Choroid plexus epithelial cell (primary cell): ENCODE results near the gene CDK19.

Experiments
- DNase-seq: peaks from one replicate; pipeline ENCODE4 v3.0.0-alpha.2; 2010; ENCODE audit warnings: low read depth
- H3K4me3 ChIP-seq: 2 replicates; pipeline ENCODE4 v1.5.1; 2011; ENCODE audit warnings: low read depth, mild to moderate bottlenecking, control low read depth, low read length, moderate library complexity
- TF ChIP-seq, protein P1 (sequence below): conservative IDR thresholded peaks from 2 replicates; pipeline ENCODE4 v1.5.1; 2011; ENCODE audit warnings: low read depth, mild to moderate bottlenecking, control low read depth, inconsistent platforms, low read length, moderate library complexity

The CDK19 gene

DNA sequence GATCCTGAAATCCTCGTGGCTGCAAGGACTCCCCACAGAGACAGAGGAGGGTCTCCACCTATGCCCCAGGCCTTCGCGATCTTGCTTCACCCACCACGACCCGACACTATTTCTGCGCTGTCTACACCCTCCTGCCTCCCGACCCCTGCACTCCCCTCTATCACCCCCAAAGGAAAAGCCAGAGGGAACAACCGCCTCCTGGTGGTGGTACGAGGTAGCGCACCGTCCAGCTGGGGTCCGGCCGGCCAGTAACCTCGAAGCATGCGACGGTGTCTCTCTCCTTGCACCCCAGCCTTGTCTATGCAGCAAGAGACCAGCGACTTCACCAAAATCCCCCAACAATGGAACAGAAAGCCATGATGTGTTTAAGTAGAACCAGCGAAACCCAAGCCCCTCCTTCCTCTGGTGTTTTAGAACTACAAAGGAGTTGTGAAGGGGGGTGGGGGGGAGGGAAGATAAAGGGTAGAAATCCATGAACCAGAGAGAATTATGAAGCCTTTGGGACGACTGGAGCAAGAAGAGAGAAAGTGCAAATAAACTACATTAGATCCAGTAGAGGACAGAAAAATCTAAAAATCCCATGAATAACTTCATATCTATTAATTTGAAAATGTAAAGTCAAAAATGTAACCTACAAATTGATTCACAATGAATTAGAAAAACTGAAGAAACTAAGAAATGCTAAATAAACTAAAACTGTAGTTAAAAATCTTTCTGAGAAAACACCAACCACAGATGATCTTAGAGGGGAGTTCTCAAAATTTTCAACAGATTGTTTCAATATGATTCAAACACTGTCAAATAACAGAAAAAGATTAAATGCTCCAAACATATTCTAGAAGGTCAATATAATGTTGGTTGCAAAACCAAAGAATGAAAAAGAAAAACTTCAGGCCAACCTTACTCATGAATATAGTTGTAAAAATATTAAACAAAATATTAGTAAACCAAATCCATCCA is 168.0 kb downstream of the CDK19 start:
- TF ChIP-seq, protein P1, sequence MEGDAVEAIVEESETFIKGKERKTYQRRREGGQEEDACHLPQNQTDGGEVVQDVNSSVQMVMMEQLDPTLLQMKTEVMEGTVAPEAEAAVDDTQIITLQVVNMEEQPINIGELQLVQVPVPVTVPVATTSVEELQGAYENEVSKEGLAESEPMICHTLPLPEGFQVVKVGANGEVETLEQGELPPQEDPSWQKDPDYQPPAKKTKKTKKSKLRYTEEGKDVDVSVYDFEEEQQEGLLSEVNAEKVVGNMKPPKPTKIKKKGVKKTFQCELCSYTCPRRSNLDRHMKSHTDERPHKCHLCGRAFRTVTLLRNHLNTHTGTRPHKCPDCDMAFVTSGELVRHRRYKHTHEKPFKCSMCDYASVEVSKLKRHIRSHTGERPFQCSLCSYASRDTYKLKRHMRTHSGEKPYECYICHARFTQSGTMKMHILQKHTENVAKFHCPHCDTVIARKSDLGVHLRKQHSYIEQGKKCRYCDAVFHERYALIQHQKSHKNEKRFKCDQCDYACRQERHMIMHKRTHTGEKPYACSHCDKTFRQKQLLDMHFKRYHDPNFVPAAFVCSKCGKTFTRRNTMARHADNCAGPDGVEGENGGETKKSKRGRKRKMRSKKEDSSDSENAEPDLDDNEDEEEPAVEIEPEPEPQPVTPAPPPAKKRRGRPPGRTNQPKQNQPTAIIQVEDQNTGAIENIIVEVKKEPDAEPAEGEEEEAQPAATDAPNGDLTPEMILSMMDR, result peak; percentile 57
- H3K4me3 ChIP-seq, result no peak overlapping the region
- no peak for DNase-seq

DNA sequence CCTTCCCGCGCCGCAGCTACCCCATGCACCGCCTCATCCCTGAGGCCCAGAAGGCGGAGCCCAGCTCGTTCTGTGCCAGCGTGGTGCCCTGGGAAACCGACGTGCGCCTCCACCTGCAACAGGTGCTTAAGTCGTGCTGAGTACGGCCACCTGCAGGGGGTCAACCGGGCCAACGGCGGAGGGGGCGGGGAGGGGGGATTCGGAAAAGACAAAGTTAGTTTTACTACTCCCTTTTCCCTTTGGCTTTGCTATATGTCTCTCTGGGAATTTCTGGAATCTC is 168.9 kb downstream of the CDK19 start:
- H3K4me3 ChIP-seq, result no peak overlapping the region
- TF ChIP-seq, protein P1, result no peak
- DNase-seq, result no peak

DNA sequence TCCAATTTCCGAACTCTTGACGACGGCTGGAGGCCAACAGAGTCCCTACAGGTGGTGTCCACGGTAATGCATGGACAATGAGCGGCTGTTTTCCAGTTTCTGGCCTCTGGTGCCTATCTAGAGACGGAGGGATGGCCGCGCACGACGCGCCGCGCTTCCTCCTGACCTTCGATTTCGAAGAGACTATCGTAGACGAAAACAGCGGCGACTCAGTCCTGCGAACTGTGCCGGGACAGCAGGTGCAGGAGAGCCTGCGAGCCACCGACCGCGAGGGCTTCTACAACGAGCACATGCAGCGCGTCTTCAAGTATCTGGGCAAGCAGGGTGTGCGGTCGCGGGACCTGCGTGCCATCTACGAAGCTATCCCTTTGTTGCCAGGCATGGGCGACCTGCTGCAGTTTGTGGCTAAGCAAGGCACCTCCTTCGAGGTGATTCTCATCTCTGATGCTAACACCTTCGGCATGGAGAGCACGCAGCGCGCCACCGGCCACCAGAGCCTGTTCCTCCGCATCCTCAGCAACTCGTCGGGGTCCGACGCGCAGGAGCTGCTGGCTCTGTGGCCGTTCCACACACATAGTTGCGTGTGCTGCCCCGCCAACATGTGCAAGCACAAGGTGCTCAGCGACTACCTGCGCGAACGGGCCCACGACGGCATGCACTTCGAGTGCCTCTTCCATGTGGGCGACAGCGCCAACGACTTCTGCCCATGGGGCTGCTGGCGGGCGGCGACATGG is 169.4 kb downstream of the CDK19 start:
- H3K4me3 ChIP-seq, result no peak overlapping the region
- TF ChIP-seq, protein P1, result no peak
- DNase-seq, result no peak

DNA sequence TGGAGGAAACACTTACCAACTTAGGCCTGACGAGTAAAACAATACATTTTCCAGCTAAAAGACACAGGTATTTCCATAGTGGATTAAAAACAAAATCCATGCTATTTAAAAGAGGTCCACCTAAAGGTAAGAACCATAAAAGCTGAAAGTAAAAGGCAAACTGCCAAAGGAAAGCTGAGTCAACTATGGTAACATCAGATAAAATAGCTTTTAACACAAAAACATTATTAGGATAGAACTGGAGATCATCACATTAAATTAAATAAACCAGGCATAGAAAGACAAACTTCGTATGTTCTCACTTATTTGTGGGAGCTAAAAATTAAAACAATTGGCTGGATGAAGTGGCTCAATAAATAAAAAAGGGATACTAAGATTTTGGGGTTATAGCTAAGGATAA is 172.1 kb downstream of the CDK19 start:
- TF ChIP-seq, protein P1, result no peak
- H3K4me3 ChIP-seq, result no peak overlapping the region
- peak; percentile 32 for DNase-seq

DNA sequence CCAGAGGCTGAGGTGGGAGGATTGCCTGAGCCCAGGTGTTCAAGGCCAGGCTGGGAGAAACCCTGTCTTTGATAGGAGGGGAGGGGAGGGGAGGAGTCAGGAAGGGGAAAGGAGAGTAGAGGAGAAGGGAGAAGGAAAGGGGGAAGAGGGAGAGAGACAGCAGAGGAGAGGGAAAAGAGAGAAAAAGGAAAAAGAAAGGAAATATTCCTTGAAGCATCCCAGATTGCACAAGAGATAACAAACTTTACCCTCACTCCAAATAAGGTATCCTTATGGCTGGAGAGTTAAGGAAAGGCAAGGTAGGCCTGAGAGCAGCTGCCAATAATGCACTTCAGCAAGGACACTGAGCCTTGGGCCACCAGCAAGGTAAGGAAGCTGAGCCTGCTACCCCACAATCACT is 172.6 kb downstream of the CDK19 start:
- DNase-seq, result no peak
- no peak overlapping the region for H3K4me3 ChIP-seq
- TF ChIP-seq, protein P1, result no peak

DNA sequence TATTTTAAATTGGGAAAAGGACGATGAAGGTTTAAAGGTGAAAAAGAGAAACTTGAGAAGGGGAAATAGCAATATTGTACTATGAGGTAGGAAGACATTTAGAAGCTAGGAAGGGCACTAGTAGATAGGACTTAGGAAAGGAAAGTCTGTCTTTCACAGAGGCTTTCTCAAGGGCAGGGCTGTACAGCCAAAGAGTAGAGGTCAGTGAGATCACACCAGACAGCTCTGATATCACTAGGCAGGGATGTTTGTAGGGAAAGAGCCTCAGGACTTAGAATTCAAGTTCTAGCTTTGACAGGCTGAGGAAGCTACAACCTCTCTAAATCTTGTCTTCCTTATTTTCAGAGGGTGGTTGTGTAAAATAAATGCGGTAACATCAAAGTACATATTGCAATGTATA is 178.5 kb downstream of the CDK19 start:
- no peak for DNase-seq
- H3K4me3 ChIP-seq, result no peak overlapping the region
- TF ChIP-seq, protein P1, result no peak
